Measurements from ENCODE around the gene HRH1.
"Not testable (repeated sequence)": the region's sequence is repeated elsewhere in the genome, so short reads cannot be mapped to it uniquely, and the experiment has no call there.

HRH1 gene

GRCh38 chr3:11156026-11156410 lies 1.7 kb downstream of the HRH1 start:
- no peak for TF ChIP-seq CTCF (IDR thresholded peaks at IDR 0.05; ENCODE audit: low read depth, low read length)
- H3K4me3 ChIP-seq (ENCODE audit: low read depth, low read length), result peak overlapping the region; percentile 97

GRCh38 chr3:11157421-11157820 lies 3.1 kb downstream of the HRH1 start:
- TF ChIP-seq CTCF (IDR thresholded peaks at IDR 0.05; ENCODE audit: low read depth, low read length), result no peak
- H3K4me3 ChIP-seq (ENCODE audit: low read depth, low read length), result no peak overlapping the region

- TF ChIP-seq CTCF (IDR thresholded peaks at IDR 0.05; ENCODE audit: low read depth, low read length), result 0 out of 2 replicates have a peak, but pooled peaks have one; percentile 8
- no peak overlapping the region for H3K4me3 ChIP-seq (ENCODE audit: low read depth, low read length)
These were observed 5.2 kb downstream of the HRH1 start for GRCh38 chr3:11159421-11159904.

- no peak overlapping the region for H3K4me3 ChIP-seq (ENCODE audit: low read depth, low read length)
- no peak for TF ChIP-seq CTCF (IDR thresholded peaks at IDR 0.05; ENCODE audit: low read depth, low read length)
These were observed 7.4 kb downstream of the HRH1 start for GRCh38 chr3:11161666-11162065.

DNA sequence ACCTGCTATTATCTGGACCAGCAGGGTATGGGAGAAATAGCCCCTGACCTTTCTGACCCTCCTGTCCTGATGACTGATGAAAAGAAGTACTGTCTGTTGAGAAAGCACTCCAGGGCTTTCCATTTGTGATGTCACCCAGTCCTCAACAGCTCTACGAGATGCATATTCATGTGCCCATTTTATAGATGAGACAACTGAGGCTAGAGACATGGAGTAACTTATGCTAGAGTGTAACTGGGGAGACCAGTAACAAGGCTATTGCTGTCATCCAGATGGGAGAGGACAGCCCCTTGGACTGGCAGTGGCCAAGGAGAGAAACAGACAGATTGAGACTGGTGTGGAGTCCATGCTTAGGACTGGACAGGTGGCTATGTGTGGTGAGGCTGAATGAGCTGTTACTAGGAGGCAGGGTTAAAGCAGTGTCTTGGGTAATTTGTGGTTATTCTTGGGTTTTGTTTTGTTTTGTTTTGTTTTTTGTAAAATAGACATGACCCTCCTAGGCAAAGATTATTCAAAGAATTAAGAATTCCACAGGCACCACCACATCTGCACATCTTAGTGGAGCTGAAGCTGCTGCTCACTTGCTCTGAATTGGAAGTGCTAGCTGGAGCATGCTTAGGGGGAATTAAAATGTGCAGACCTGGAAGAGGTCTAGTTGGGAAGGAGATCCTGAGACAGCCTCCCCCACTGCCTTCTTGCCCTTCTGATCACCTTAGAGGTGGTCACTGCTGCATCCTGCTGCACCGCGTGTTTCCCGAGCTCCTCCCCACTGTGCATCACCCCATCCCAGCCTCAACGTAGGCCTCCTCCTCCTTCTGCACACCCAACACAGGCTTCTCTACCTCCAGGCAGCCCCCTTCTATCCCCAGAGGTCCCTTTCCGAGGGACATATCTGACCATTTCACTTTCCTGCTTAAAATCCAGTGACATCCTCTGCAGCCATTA lies 8.4 kb downstream of the HRH1 start:
- no peak for TF ChIP-seq CTCF (IDR thresholded peaks at IDR 0.05; ENCODE audit: low read depth, low read length)
- no peak overlapping the region for H3K4me3 ChIP-seq (ENCODE audit: low read depth, low read length)

GRCh38 chr3:11164607-11165006 lies 10.3 kb downstream of the HRH1 start:
- no peak overlapping the region for H3K4me3 ChIP-seq (ENCODE audit: low read depth, low read length)
- no peak for TF ChIP-seq CTCF (IDR thresholded peaks at IDR 0.05; ENCODE audit: low read depth, low read length)

DNA sequence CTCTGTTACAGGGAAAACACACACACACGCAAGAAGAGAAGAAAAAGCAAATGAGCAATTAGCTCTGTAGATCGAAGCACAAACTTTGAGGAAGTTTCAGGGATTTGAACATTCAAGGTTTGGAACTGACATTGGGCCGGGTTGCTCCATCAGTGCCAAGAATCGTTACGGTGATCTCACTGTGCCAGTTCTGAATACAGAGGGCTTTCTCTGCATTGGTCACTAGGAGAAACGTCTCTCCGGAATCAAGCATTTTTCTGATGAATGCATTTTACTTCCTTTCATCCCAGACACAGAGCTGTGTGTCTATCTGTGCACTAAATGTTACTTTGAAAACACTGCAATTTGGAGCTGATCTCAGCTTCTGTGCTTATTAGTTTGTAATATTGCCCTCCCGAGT lies 11.2 kb downstream of the HRH1 start:
- TF ChIP-seq CTCF (IDR thresholded peaks at IDR 0.05; ENCODE audit: low read depth, low read length), result no peak

DNA sequence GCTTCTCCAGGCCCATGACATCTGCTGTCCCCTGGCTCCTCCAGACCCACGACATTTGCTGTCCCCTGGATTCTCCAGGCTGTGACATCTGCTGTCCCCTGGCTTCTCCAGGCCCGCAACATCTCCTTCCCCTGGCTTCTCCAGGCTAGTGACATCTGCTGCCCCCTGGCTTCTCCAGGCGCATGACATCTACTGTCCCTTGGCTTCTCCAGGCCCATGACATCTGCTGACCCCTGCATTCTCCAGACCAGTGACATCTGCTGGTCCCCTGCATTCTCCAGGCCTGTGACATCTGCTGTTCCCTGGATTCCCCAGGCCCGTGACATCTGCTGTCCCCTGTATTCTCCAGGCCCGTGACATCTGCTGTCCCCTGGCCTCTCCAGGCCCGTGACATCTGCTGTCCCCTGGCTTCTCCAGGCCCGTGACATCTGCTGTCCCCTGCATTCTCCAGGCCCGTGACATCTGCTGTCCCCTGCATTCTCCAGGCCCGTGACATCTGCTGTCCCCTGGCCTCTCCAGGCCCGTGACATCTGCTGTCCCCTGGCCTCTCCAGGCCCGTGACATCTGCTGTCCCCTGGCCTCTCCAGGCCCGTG lies 12.6 kb downstream of the HRH1 start:
- not testable (repeated sequence) for H3K4me3 ChIP-seq (ENCODE audit: low read depth, low read length)

More for the DNA sequence above, 11.2 kb downstream of the HRH1 start:
- no peak overlapping the region for H3K4me3 ChIP-seq (ENCODE audit: low read depth, low read length)

Measured in WI38 (cell line).